NCI-H748 (cell line): ENCODE data around the gene DOCK10.
A peak's percentile ranks its signal among the peaks of the same experiment; 100 is the strongest.

Experiments used
- DNase-seq: peaks from one replicate; lab custom pipeline; 2025; ENCODE audit not compliant: unreplicated experiment; lab: John Stamatoyannopoulos, UW

The DOCK10 gene

GRCh38 chr2:224793946-224794345 is 248.3 kb downstream of the DOCK10 start:
- no peak for DNase-seq

DNA sequence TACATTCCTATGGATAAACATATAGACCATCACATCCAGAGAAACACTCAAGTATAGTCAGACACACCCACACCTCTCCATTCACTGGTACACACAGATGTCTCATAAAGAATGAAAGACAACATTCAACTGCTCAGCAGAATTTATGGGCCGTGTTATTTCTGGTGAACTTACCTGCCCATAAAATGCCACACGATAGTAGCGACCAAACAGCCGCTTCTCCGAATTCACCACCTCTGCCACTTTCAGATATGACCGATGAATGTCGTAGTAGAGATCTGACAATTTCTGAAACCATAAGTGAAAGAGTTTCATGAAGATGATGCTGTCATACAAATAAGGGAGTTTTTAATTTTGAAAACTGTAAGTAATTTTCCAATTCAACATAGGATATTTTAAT is 255.4 kb downstream of the DOCK10 start:
- no peak for DNase-seq

GRCh38 chr2:224781400-224781799 is 260.9 kb downstream of the DOCK10 start:
- no peak for DNase-seq

DNA sequence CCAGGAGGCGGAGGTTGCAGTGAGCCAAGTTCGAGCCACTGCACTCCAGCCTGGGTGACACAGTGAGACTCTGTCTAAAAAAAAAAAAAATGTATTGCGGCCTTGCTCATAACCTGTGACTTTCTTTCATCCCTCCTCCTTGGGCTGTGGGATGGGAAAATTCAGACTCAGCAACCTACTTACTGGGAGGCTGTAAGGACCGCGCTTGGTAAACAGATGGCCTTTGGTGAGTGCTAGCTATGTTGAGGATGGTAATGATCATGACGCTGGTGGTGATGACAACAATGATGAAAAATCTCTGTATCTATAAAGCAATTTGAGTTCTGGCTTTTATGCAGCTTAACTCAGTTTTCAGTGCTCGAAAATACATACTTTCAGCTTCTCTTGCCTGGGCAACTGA is 261.4 kb downstream of the DOCK10 start:
- no peak for DNase-seq

- DNase-seq, result no peak
Measured at GRCh38 chr2:224780106-224780505, 262.2 kb downstream of the DOCK10 start.

- DNase-seq, result peak; percentile 36
Measured at GRCh38 chr2:224778474-224778877, 263.8 kb downstream of the DOCK10 start.

DNA sequence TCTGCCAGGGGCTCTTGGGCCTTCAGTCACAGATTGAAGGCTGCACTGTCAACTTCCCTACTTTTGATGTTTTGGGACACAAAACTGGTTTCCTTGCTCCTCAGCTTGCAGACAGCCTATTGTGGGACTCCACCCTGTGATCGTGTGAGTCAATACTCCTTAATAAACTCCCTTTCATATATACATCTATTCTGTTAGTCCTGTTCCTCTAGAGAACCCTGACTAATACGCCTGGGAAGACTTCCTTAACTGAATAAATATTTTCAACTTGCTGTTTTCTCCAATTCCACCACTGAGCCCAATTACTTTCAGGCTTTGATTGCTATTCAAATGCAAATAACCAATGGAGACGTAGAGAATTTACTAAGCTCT is 264.7 kb downstream of the DOCK10 start:
- no peak for DNase-seq

GRCh38 chr2:224776795-224777558 is 265.3 kb downstream of the DOCK10 start:
- DNase-seq, result no peak

GRCh38 chr2:224775647-224776046 is 266.6 kb downstream of the DOCK10 start:
- DNase-seq, result no peak

DNA sequence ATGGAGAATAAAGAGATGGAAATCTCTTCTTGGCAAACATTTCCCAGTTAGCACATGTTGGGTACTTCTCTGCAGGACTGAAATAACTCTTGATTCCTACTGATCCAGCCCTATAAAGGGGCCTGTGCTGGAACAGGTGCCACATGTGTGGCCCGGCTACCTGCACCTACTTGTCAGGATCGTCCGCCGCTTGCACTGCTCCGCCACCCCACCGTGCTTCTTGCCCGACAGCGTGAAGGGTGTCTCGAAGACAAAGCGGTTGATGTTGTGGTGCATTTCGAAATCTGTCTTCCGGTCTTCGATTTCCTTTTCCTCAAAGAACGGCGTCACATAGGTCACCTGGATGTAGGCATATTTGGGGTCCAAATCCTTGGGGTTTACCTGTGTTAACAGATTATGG is 267.5 kb downstream of the DOCK10 start:
- DNase-seq, result no peak

GRCh38 chr2:224772494-224772893 is 269.8 kb downstream of the DOCK10 start:
- peak; percentile 30 for DNase-seq

DNA sequence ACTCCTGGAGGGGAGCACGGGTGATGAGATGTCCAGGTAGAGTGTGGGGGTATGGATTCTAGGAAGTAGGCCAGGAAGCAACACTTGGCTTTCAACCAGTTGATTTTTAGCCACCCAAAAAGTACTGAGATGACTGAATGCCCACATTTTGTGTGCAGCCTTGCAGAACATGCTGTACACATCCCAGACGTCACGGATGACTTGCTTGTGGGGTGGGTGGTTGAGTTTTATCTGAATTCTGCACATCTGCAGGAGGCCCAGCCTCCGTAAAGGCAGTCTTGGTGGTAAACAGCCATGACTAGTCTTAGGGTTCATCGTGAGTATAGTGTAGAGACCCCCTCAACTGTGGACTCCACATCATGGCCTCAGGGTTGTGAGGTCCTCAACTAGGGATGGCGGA is 272.8 kb downstream of the DOCK10 start:
- no peak for DNase-seq

- DNase-seq, result no peak
Measured at GRCh38 chr2:224764565-224765236, 277.6 kb downstream of the DOCK10 start.

DNA sequence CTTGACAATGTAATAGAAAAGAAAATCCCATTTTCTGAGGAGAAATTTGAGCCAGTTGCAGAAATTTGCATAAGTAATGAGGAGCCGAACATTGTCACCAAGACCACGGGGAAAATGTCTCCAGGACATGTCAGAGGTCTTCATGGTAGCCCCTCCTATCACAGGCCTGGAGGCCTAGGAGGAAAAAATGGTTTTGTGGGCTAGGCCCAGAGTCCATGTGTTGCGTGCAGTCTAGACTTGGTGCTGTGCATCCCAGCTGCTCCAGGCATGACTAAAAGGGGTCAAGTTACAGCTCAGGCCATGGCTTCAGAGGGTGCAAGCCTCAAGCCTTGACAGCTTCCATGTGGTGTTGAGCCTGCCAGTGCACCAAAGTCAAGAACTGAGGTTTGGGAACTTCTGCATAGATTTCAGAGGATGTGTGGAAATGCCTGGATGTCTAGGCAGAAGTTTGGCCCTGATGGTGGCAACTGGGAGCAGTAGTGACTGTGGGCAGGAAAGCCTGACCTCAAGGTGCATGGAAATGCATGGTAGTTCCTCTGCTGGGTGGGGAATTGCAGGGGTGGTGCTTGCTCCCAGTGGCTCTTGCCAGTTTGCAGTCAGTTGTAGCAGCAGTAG is 284.2 kb downstream of the DOCK10 start:
- no peak for DNase-seq

- DNase-seq, result no peak
Measured at GRCh38 chr2:224753743-224754540, 288.3 kb downstream of the DOCK10 start.

DNA sequence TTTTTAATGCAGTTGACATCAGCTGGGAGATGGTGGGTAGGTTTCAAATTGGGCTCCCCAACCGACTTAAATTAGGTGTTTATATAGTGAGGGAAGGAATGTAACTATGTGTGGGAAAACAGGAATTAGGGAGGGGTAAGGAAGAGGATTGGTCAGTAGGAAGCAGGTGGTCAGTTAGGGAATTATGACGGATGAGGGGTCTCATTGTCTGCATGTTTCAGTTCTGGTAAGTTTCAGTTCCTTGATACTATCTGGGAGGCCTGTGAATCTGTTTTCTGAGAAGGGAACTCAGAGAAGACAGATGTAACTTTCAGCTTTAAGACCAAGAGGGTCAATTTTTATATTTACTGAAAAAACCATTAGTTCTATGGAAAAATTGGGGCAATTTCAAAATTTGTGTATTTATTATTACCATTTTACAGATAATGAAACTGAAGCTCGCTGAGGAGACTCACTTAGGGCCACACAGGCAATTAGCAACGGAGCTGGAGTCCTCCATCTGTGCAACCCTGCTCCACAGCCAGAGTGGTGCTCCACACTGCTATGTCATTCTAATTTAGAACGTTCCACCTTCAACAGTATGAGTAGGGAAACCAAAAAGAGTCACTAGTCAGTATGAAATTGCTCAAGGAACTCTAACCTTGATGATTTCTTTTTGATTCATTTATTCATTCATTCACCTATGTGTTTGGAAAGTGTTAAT is 290.1 kb downstream of the DOCK10 start:
- no peak for DNase-seq

GRCh38 chr2:224749136-224749535 is 293.1 kb downstream of the DOCK10 start:
- no peak for DNase-seq

- DNase-seq, result no peak
Measured at GRCh38 chr2:224747765-224748164, 294.5 kb downstream of the DOCK10 start.

DNA sequence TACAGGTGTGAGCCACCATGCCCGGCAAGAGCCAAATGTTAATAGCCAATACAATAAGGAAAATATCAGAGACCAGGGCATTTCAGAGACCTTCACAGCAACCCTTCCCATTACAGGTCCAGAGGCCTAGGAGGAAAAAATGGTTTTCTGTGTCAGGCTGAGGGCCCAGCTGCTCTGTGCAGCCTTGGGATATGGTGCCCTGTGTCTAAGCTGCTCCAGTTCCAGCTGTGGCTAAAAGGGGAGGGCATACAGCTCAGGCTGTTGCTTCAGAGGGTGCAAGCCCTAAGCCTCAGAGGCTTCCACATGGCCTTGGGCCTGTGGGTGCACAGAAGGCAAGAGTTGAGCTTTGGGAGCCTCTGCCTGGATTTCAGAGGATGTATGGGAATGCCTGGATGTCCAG is 306.0 kb downstream of the DOCK10 start:
- no peak for DNase-seq

DNA sequence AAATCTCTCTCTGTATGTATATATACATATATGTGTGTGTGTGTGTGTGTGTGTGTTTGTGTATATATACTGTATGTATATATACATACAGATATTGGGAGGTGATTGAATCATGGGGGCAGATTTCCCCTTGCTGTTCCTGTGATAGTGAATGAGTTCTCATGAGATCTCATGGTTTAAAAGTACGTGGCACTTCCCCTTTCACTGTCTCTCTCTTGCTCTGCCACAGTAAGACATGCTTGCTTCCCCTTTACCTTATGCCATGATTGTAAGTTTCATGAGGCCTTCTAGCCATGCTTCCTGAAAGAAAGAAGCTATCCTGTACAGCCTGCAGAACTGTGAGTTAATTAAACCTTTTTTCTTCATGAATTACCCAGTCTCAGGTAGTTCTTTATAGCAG is 307.3 kb downstream of the DOCK10 start:
- no peak for DNase-seq

DNA sequence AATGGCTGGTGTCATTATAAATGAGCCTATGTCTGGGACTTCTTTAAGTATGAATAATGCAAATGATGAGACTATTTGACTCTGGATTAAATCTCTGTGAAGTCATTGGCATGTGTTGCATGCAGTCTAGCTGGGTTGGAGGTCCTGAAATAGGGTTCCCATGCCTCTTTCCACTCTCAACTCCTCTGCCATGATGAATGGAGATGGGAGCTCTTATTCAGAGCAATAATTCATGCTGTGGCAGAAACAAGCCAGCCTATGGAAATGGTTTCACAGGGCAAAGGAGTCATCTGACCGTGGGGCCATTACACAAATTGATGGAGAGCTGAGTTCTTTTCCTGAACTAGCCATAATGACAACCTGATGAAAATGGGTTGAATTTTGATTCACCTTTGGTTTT is 310.6 kb downstream of the DOCK10 start:
- DNase-seq, result no peak
